Ascending aorta (tissue), 2 donors: ENCODE measurements around the gene HUWE1. TPM values are rescaled to one million over a fixed set of nuclear protein-coding genes. Genes with fewer than 3 reads are reported as not detected.
"Not testable (repeated sequence)": the region's sequence is repeated elsewhere in the genome, so short reads cannot be mapped to it uniquely, and the experiment has no call there.

Experiments
- DNase-seq, 2 donors: peaks; one replicate each; pipeline ENCODE4 v3.0.0-alpha.2; 2019; ENCODE audit warnings: low spot score in 2 of 2
- H3K27ac ChIP-seq, 2 donors: fragments of 200-600 bp; sonication (generic); one replicate each; pipeline ENCODE4 v1.5.1; 2016 to 2017; ENCODE audit warnings: mild to moderate bottlenecking in 1 of 2
- H3K27me3 ChIP-seq: fragments of 200-600 bp; sonication (generic); one replicate; pipeline ENCODE4 v1.5.1; 2017
- H3K36me3 ChIP-seq, 2 donors: fragments of 200-600 bp; sonication (generic); one replicate each; pipeline ENCODE4 v1.5.1; 2016
- H3K4me1 ChIP-seq, 2 donors: fragments of 200-600 bp; sonication (generic); one replicate each; pipeline ENCODE4 v1.5.1; 2016 to 2017; ENCODE audit warnings: mild to moderate bottlenecking in 1 of 2
- H3K4me3 ChIP-seq, 2 donors: fragments of 200-600 bp; sonication (generic); one replicate each; pipeline ENCODE4 v1.5.1; 2016 to 2017; ENCODE audit warnings: mild to moderate bottlenecking in 1 of 2
- H3K9me3 ChIP-seq, 2 donors: fragments of 200-600 bp; sonication (generic); one replicate each; pipeline ENCODE4 v1.5.1; 2016
- intact Hi-C: fragments of 100-400 bp; cut with DNase I; formaldehyde crosslinking; loops from one replicate; pipeline ENCODE4 v1.15.1; 2023
- total RNA-seq: library from RNA; depleted of rRNA; stranded (reverse); fragments of >200 nt; gene quantifications from one replicate; pipeline ENCODE4 v1.1.0, GENCODE V29; 2016
- TF ChIP-seq, protein P1 (sequence below), 3 experiments: fragments of 200-600 bp in 2 of 3; fragments of 450-650 bp in 1 of 3; sonication (generic) in 2 of 3; IDR thresholded peaks; one replicate each; pipeline ENCODE4 v1.5.1; 2016 to 2019; ENCODE audit warnings: antibody characterized with exemption in 3 of 3, mild to moderate bottlenecking in 1 of 3, moderate library complexity in 1 of 3

Gene HUWE1
- total RNA-seq, 1 donor from 2014 or later = 135 TPM

GRCh38 chrX:53511322-53511721 is 175.2 kb downstream of the HUWE1 start:
- Histone ChIP-seq H3K27me3 (no peaks in the 10 kb centered on the region), H3K27ac (no peak overlapping the region), H3K9me3 (no peaks in the 10 kb centered on the region), H3K4me1 (no peaks in the 10 kb centered on the region), H3K36me3 (no peaks in the 10 kb centered on the region), H3K4me3 (no peak overlapping the region)
- no peak for DNase-seq
- TF ChIP-seq, protein P1, sequence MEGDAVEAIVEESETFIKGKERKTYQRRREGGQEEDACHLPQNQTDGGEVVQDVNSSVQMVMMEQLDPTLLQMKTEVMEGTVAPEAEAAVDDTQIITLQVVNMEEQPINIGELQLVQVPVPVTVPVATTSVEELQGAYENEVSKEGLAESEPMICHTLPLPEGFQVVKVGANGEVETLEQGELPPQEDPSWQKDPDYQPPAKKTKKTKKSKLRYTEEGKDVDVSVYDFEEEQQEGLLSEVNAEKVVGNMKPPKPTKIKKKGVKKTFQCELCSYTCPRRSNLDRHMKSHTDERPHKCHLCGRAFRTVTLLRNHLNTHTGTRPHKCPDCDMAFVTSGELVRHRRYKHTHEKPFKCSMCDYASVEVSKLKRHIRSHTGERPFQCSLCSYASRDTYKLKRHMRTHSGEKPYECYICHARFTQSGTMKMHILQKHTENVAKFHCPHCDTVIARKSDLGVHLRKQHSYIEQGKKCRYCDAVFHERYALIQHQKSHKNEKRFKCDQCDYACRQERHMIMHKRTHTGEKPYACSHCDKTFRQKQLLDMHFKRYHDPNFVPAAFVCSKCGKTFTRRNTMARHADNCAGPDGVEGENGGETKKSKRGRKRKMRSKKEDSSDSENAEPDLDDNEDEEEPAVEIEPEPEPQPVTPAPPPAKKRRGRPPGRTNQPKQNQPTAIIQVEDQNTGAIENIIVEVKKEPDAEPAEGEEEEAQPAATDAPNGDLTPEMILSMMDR (IDR thresholded peaks at IDR 0.05) = no peak
- intact Hi-C loops = no loop called here

GRCh38 chrX:53504035-53504434 is 182.5 kb downstream of the HUWE1 start:
- intact Hi-C loops, DNase-seq, H3K4me1 ChIP-seq, H3K36me3 ChIP-seq, H3K4me3 ChIP-seq, H3K27ac ChIP-seq, H3K9me3 ChIP-seq, H3K27me3 ChIP-seq: not testable (repeated sequence)

GRCh38 chrX:53494436-53494835 is 192.1 kb downstream of the HUWE1 start:
- DNase-seq = no peak
- Histone ChIP-seq H3K27me3 (no peaks in the 10 kb centered on the region), H3K4me1 (no peaks in the 10 kb centered on the region), H3K9me3 (no peaks in the 10 kb centered on the region), H3K36me3 (no peaks in the 10 kb centered on the region), H3K4me3 (no peak overlapping the region), H3K27ac (no peak overlapping the region)
- TF ChIP-seq, protein P1 (IDR thresholded peaks at IDR 0.05) = no peak
- intact Hi-C loops = no loop called here

DNA sequence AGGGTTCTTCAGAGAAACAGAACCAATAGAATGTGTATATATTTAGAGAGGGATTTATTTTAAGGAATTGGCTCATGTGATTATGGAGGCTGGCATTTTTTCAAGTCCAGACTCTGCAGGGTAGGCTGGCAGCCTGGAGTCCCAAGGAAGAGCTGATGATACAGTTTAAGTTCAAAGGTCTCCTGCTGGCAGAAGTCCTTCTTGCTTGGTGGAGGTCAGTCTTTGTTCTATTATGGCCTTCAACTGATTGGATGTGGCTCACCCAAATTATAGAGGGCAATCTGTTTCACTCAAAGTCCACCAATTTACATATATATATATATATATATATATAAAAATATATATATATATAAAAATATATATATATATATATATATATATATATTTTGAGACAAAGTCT is 200.2 kb downstream of the HUWE1 start:
- TF ChIP-seq, protein P1 (IDR thresholded peaks at IDR 0.05) = no peak
- H3K4me1 ChIP-seq = no peaks in the 10 kb centered on the region
- DNase-seq = no peak
- no peak overlapping the region for H3K4me3 ChIP-seq
- no peaks in the 10 kb centered on the region for H3K27me3 ChIP-seq
- H3K27ac ChIP-seq = no peak overlapping the region
- no peaks in the 10 kb centered on the region for H3K36me3 ChIP-seq
- H3K9me3 ChIP-seq = no peaks in the 10 kb centered on the region
- intact Hi-C loops = no loop called here

- intact Hi-C loops = no loop called here
- H3K9me3 ChIP-seq = no peaks in the 10 kb centered on the region
- H3K36me3 ChIP-seq = no peaks in the 10 kb centered on the region
- TF ChIP-seq, protein P1 (IDR thresholded peaks at IDR 0.05) = no peak
- H3K27ac ChIP-seq = no peak overlapping the region
- no peak for DNase-seq
- H3K4me3 ChIP-seq = no peak overlapping the region
- no peaks in the 10 kb centered on the region for H3K4me1 ChIP-seq
- no peaks in the 10 kb centered on the region for H3K27me3 ChIP-seq
These were observed 202.6 kb downstream of the HUWE1 start for GRCh38 chrX:53483838-53484405.

DNA sequence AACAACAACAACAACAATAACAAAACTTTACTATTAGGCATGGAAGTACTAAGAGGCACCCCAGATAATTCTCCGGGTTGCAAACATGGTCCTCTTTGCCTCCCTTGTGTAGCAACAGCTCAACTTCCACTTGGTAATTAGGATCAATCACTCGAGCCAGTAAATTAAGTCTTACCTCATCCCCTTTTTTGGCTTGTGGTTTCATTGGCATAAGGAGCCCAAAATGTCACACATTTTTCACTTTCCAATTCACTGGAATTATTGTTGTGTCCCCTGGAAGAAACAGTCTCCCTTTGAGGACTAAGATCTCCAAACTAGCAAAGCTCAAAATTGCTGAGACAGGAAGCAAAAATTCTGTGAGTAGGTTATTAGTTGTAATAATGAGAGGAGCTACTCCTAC is 203.1 kb downstream of the HUWE1 start:
- no peak overlapping the region for H3K4me3 ChIP-seq
- intact Hi-C loops = no loop called here
- no peak overlapping the region for H3K27ac ChIP-seq
- TF ChIP-seq, protein P1 (IDR thresholded peaks at IDR 0.05) = no peak
- H3K36me3 ChIP-seq = no peaks in the 10 kb centered on the region
- no peak for DNase-seq
- H3K9me3 ChIP-seq = no peaks in the 10 kb centered on the region
- no peaks in the 10 kb centered on the region for H3K27me3 ChIP-seq
- no peaks in the 10 kb centered on the region for H3K4me1 ChIP-seq
